IPS-20b (cell line): ENCODE results near the gene PAFAH1B2.
A peak's percentile ranks its signal among the peaks of the same experiment; 100 is the strongest.

ENCODE experiments used
- H3K27ac ChIP-seq: one replicate; pipeline ENCODE4 v1.5.1; 2013; ENCODE audit warnings: low read length
- H3K27me3 ChIP-seq: 2 replicates; pipeline ENCODE4 v1.6.1; 2013; ENCODE audit warnings: mild to moderate bottlenecking, low read length, inconsistent platforms; ENCODE audit not compliant: insufficient read depth
- H3K36me3 ChIP-seq: 2 replicates; pipeline ENCODE4 v1.6.1; 2013; ENCODE audit warnings: low read depth, mild to moderate bottlenecking, inconsistent platforms, low read length, moderate library complexity; ENCODE audit not compliant: insufficient read depth
- H3K4me1 ChIP-seq: 2 replicates; pipeline ENCODE4 v1.6.1; 2013; ENCODE audit warnings: mild to moderate bottlenecking, control low read depth, inconsistent platforms, low read length, moderate library complexity; ENCODE audit not compliant: insufficient read depth
- H3K4me3 ChIP-seq: 2 replicates; pipeline ENCODE4 v1.5.1; 2013; ENCODE audit warnings: mild to moderate bottlenecking, low read length, inconsistent platforms
- H3K9ac ChIP-seq: 2 replicates; pipeline ENCODE4 v1.6.1; 2013; ENCODE audit warnings: low read depth, mild to moderate bottlenecking, inconsistent platforms, low read length, moderate library complexity
- H3K9me3 ChIP-seq: 2 replicates; pipeline ENCODE4 v1.6.1; 2013; ENCODE audit warnings: mild to moderate bottlenecking, low read depth, low read length, inconsistent platforms; ENCODE audit not compliant: insufficient read depth

Gene PAFAH1B2

DNA sequence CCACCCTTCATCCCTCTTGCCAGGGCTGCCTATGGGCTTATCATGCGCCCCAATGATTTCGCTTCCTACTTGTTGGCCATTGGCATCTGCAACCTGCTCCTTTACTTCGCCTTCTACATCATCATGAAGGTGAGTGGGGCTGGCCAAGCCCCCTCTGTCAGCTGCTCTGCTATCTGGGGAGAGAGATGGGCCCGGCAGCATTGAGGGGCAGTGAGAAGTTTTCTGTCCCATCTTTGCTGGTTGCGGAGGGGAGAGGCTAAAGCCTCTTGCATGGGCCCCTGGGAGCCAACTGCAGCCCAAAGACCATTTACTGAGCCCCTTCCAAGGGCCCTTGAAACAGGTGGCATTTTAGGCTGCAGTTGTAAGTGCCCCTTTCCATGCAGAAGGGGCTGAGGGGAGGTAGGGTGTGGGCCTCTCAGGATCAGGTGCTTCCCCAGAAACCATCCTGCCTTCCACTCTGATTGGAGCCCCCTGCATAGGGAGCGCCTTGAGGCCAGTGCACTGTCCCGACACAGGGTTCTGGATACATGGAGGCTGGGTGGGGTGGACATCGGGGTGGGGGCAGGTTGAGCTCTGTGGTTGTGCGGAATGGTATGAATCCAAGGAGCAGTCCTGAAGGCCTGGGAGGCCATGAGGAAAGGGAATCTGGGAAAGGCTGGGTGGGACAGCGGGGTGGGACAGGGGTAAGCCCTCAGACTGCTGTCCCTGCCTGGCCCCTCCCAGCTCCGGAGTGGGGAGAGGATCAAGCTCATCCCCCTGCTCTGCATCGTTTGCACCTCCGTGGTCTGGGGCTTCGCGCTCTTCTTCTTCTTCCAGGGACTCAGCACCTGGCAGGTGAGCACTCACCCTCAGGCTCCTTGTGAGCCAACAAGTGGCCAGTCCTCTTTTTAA, 49.3 kb downstream of the PAFAH1B2 start:
- Histone ChIP-seq H3K27me3 (no peaks in the 10 kb centered on the region), H3K4me1 (peaks cover 6% of the 10 kb centered on the region), H3K36me3 (peaks cover 44% of the 10 kb centered on the region), H3K4me3 (no peak overlapping the region), H3K9me3 (no peaks in the 10 kb centered on the region), H3K27ac (no peak overlapping the region), H3K9ac (no peak overlapping the region)

DNA sequence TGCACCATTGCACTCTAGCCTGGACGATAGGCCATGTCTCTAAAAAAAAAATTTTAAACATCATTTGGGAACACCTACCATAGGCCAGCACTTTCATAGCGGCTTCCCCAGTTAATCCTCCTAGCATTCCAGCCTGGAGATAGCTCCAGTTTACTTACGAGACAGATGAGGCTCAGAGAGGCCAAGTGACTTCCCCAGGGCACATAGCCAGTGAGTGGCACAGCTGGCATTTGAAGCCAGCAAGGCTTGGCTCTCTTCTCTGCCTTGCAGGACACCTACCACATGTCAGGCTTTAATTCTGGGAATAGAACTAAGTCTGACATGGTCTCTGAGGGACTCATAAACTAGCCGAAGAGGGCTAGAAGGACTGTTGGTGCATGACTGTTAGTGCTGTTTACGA, 50.2 kb downstream of the PAFAH1B2 start:
- Histone ChIP-seq H3K36me3 (peaks cover 35% of the 10 kb centered on the region), H3K4me1 (peaks cover 11% of the 10 kb centered on the region), H3K4me3 (no peak overlapping the region), H3K27me3 (no peaks in the 10 kb centered on the region), H3K9ac (no peak overlapping the region), H3K27ac (no peak overlapping the region), H3K9me3 (no peaks in the 10 kb centered on the region)

DNA sequence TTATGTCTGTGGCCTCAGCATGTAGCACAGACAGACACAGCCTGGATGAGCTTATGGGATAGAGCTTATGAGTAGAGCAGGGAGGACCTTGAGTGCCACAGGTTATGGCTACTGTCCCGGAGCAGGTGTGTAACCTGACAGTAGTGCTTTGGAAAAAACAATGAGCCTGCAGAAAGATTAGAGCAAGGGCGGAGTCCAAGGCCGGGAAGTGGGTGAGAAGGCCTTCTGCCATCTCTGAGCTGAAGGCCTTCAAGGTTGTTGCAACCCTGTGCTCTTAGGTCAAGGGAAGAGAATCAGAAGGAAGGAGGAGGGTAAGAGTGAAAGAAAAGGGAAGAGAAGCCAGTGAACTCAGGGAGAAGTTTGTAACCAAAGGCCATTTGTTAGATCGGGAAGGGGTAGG, 51.2 kb downstream of the PAFAH1B2 start:
- Histone ChIP-seq H3K27me3 (no peaks in the 10 kb centered on the region), H3K9ac (no peak overlapping the region), H3K36me3 (peaks cover 26% of the 10 kb centered on the region), H3K4me1 (peaks cover 18% of the 10 kb centered on the region), H3K27ac (no peak overlapping the region), H3K4me3 (no peak overlapping the region), H3K9me3 (no peaks in the 10 kb centered on the region)

DNA sequence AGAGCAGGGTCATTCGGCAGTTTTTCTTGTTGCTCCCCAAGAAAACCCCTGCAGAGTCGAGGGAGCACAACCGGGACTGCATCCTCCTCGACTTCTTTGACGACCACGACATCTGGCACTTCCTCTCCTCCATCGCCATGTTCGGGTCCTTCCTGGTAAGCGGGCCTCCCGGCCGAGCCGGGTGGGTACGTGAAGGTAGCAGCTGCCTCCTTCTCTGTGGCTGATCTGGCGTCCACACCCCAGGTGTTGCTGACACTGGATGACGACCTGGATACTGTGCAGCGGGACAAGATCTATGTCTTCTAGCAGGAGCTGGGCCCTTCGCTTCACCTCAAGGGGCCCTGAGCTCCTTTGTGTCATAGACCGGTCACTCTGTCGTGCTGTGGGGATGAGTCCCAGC, 51.7 kb downstream of the PAFAH1B2 start:
- no peak overlapping the region for H3K27ac ChIP-seq
- H3K36me3 ChIP-seq: peaks cover 23% of the 10 kb centered on the region
- no peaks in the 10 kb centered on the region for H3K9me3 ChIP-seq
- H3K27me3 ChIP-seq: no peaks in the 10 kb centered on the region
- H3K4me1 ChIP-seq: peaks cover 18% of the 10 kb centered on the region
- no peak overlapping the region for H3K9ac ChIP-seq
- H3K4me3 ChIP-seq: no peak overlapping the region

DNA sequence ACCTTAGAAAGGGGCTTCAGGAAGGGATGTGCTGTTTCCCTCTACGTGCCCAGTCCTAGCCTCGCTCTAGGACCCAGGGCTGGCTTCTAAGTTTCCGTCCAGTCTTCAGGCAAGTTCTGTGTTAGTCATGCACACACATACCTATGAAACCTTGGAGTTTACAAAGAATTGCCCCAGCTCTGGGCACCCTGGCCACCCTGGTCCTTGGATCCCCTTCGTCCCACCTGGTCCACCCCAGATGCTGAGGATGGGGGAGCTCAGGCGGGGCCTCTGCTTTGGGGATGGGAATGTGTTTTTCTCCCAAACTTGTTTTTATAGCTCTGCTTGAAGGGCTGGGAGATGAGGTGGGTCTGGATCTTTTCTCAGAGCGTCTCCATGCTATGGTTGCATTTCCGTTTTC, 52.9 kb downstream of the PAFAH1B2 start:
- Histone ChIP-seq H3K27ac (peak overlapping the region; percentile 68), H3K9me3 (no peaks in the 10 kb centered on the region), H3K27me3 (no peaks in the 10 kb centered on the region), H3K36me3 (peaks cover 17% of the 10 kb centered on the region), H3K4me1 (peaks cover 25% of the 10 kb centered on the region), H3K4me3 (no peak overlapping the region), H3K9ac (no peak overlapping the region)

DNA sequence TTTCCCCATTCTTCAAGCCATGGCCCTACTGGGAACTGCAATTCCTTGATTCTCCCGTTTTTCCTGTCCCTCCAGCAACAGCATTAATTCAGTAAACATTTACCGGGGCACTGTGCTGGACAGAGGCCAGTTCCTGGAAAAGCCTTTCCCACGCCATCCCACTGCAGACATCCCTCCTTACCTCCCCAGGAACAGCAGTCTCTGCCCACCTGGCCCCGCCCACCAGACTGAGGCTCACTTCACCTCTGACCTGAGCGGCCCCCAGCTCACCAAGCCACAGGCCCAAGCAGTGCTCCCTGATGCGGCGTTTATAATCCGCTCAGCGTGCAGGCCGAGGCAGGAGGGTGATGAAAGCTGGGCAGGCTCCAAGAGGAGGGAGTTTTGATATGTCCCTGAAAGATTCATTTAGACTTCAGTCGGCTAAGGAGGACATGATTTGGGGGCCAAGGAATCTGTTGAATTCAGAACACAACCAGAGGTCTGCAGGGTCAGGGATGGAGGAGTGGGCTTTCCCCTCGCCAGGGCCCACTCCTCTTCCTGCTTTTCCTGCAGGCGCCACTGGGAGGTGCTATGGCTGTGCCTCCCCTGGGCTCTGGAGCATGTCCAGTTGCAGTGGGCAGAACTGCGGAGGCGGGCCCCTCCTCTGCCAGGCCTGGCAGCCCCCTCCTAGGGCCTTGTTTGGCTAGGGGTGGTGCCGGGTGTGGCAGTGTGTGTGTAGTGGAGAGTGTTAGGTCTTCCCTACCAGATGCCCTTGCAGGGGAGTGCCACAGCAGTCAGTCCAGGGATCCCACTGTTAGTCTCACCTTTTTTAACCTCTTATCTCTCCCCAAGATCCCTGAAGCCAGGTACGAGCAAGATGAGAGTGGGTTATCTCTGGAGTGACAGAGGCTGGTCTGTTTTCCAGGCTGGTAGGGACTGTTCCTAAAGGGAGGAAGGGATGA, 53.7 kb downstream of the PAFAH1B2 start:
- Histone ChIP-seq H3K9ac (peak overlapping the region; percentile 95; the same call in 1 of the 2 replicates), H3K27ac (peak overlapping the region; percentile 68), H3K27me3 (no peaks in the 10 kb centered on the region), H3K9me3 (no peaks in the 10 kb centered on the region), H3K4me1 (peaks cover 25% of the 10 kb centered on the region), H3K4me3 (peak overlapping the region; percentile 87), H3K36me3 (peaks cover 15% of the 10 kb centered on the region)

DNA sequence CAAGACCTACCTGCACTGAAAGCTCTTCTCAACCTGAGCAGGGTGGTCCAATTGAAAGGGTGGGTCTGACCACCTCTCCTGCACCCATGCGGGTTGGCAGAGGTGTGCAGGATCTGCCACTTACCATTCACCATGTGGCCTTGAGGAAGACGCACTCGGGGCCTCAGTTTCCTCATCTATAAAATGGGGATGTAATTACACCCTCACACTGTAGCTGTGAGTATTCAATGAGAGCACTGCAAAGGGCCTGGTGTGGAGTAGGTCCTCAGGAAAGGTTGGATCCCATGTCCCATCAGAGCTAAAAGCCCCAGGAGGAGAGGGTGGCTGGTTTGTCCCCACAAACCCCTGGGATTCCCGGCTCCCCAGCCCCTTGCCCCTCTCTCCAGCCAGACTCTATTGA, 54.5 kb downstream of the PAFAH1B2 start:
- peak overlapping the region; percentile 68 for H3K27ac ChIP-seq

DNA sequence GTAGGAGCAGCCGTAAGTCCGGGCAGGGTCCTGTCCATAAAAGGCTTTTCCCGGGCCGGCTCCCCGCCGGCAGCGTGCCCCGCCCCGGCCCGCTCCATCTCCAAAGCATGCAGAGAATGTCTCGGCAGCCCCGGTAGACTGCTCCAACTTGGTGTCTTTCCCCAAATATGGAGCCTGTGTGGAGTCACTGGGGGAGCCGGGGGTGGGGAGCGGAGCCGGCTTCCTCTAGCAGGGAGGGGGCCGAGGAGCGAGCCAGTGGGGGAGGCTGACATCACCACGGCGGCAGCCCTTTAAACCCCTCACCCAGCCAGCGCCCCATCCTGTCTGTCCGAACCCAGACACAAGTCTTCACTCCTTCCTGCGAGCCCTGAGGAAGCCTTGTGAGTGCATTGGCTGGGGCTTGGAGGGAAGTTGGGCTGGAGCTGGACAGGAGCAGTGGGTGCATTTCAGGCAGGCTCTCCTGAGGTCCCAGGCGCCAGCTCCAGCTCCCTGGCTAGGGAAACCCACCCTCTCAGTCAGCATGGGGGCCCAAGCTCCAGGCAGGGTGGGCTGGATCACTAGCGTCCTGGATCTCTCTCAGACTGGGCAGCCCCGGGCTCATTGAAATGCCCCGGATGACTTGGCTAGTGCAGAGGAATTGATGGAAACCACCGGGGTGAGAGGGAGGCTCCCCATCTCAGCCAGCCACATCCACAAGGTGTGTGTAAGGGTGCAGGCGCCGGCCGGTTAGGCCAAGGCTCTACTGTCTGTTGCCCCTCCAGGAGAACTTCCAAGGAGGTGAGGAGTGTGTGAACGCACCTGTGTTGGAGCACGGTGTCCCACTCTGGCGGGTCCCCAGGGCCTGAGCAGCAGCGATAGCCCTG, 55.2 kb downstream of the PAFAH1B2 start, which contains the start of gene TAGLN:
TAGLN (plus strand) TSS at position 318 of the 863 bp plus-strand sequence. CDS start 3,644 bp downstream, outside the sequence.
- Histone ChIP-seq H3K27me3 (no peaks in the 10 kb centered on the region), H3K4me1 (peaks cover 25% of the 10 kb centered on the region), H3K27ac (peak within 1 kb of the TSS; percentile 68), H3K9ac (peak within 1 kb of the TSS; percentile 95), H3K9me3 (no peaks in the 10 kb centered on the region), H3K36me3 (peaks cover 27% of the 10 kb centered on the region), H3K4me3 (peak within 1 kb of the TSS; percentile 87)

More for the DNA sequence above, 54.5 kb downstream of the PAFAH1B2 start:
- Histone ChIP-seq H3K9me3 (no peaks in the 10 kb centered on the region), H3K4me1 (peaks cover 25% of the 10 kb centered on the region), H3K9ac (peak overlapping the region; percentile 95), H3K27me3 (no peaks in the 10 kb centered on the region), H3K4me3 (peak overlapping the region; percentile 87), H3K36me3 (peaks cover 20% of the 10 kb centered on the region)

DNA sequence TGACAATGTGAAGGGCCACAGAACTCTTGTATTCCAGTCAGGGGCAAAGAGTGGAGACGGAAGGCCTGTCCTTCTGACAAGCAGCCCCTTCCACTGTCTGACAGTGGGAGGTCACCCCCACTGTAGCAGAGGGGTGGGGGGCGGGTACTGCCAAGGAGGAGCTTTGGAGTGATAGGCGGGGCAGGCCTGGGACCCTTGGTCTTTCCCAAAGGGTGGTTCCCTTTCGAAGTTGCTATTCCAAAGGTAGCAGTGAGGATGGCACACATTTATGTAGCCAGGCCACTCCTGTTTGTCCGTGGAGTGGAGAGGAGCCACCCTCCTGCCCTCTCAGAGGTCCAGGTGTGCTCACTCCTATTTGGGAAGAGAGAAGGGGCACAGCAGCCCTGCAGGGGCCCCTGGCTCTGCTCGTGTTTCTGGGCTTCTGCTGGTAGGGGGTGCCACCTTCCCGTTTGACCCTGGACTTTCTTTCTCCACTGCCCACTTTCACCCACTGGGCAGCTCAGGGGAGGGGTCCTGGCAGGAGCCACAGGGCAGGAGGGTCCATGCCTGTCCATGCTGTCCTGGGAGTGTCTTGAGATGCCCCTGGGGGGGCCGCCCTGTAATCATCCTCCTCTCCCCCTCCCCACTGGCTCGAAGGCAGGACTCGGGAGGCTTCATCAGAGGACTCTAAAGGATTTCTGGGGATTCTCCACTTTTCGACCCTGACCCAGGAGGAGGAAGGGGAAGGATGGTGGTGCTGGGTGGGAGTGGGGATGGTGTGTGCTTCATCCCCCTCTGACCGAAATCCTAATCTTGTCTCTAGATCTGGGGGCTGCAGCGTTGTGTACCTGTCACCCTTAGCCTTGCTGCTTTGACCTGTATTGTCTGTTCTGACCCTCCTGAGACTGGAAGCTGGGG, 56.1 kb downstream of the PAFAH1B2 start:
- Histone ChIP-seq H3K27me3 (no peaks in the 10 kb centered on the region), H3K36me3 (peaks cover 36% of the 10 kb centered on the region), H3K9ac (peak overlapping the region; percentile 95), H3K4me1 (peaks cover 25% of the 10 kb centered on the region), H3K9me3 (no peaks in the 10 kb centered on the region), H3K4me3 (peak overlapping the region; percentile 87), H3K27ac (peak overlapping the region; percentile 62)
